Stimulated activated CD4-positive, alpha-beta T cell treated with anti-CD3 and anti-CD28 coated beads, Interleukin-1b, Interleukin-23, amount 100 ng/mL, for 24 hours (primary cell): ENCODE measurements around the gene DNAJC6.

ENCODE experiments used
- DNase-seq, 4 experiments: peaks; one replicate each; pipeline ENCODE4 v3.0.0-alpha.2; 2020; ENCODE audit warnings: low read depth in 4 of 4, low spot score in 1 of 4

The DNAJC6 gene

DNA sequence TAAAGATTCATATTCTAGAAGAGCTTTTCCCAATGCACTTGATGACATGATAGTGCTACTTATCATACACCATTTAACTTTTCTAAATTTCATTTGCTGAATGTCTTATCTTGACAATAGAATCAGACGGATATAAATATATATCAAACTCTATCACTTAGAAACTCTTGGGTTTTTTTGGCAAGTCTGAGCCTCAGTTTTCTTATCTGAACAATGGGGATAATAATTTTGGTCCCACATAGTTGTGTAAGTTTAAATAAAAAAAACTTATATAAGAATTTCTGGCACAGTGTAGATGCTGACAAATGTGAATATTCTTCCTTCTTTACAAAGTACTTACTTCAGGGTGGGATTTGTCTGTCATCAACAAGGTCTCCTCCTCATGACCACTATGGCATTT lies 89.7 kb downstream of the DNAJC6 start:
- DNase-seq, result no peak

DNA sequence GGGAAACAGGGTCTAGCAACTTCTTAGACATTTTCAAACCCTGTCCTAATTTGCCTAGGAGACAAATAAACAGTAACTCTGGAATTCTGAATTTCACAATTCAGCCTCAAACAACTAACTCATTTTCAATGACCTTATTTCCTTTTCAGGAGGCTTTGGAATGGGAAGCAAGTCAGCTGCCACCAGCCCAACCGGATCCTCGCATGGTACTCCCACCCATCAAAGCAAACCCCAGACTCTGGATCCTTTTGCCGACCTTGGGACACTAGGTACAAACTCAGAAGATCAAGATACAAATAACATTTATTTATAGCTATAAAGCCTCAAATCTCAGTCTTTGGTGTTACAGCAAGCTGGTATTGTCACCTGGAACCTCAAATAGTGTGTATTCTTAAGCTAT lies 92.3 kb downstream of the DNAJC6 start:
- no peak for DNase-seq

DNA sequence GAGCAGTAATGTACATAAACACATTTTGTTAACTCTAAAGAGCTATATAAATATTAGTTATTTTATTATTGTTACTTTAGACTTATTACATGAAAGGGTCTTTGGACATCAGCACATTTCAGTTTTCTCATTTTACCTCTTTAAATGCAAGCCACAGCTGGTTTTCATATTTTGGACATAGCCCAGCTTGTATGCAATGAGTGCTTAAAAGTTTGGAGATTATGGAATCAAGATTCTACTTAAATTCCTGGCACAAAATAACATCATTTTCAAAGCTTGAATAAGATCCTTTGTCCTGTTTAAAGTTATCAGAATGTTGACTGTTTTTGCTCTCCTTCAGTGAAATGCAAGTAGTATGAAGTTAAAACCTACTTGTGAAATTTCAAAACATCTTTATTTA lies 95.6 kb downstream of the DNAJC6 start:
- DNase-seq, result no peak

DNA sequence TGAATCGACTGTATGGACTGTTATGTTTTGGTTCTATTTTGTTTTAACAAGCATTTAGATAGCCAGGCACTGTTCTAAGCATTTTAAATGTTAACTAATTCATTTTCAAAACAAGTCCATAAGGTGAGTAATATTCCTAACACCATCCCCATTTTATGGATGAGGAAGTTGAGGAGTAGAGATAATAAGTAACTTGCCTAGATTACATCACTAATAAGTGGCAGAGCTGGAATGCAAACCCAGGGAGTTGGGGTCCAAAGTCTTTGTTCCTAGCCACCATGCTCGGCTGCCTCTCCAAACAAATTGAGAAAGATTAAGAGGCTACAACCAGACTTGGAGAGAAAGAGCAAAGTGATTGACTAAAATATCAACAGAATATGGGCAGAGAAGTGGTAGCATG lies 98.5 kb downstream of the DNAJC6 start:
- no peak for DNase-seq

DNA sequence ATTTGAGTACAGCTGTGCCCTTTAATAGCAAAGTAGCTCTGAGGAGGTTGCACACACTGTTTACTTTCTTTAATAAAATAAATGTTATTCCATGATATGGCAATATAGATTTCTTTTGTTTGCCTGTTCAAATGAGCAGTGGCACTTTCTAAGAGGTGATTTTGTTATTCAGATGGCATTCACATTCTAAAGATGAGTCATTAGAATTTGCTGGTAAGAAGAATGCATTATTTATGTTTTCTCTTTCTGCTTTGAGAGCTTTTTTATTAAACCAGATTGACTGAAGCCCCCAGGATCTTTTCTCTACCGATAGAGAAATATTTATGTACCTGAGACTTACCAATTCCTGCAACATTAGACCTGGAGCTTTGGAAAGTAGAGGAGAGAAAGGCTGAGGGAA lies 100.0 kb downstream of the DNAJC6 start:
- no peak for DNase-seq

DNA sequence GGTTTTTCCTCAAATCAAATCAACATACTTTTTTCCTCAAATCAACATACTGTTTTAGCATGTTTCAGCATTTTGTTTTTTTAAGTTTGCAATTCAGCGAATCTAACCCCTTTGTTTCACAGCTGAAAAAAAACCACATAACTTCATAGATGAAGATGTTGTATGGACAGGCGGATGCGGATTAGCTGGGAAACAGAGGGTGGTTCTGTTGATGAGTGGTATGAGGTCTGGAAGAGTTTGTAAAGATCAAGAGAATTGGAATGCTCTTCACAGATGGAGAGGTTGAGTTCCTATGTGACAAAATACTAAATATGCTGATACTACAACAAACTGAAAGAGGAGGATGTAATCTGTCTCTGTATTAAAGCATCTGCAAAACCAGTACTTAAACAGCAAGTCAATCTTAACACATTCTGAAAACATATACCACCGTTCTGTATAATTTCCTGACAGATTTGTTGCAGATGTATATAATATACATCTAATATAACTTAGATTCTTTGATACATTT lies 100.5 kb downstream of the DNAJC6 start:
- DNase-seq, result no peak

DNA sequence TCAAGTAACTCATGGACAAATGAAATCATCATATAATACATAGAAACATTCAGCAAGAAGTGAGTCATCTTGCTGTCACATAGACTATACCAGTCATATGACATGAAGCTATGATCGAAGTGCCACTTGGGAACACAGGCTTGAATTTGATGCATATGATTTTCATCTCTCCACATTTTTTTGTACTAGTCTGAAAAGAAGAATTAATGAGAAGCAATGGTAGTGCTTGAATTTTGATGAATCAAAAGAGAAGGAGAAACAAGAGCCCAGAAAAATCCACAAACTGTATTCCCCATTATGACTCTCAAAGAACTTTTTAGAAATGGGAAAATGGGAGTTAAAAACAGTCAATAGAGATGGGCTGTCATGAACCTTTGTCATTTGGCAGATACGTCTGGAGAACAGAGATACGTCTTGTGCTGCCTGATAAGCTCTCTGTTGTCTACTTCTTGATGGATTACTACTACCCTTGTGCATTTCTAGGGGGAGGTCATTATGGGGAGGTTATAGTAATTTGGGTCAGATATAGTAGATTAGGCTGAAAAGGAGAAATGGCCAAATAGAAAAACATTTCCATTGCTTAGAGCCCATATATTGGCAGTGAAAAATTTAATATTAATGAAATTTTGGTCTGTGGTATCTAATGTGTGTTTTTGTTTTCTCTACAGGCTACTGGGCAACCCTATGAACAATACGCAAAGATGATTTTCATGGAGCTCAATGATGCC lies 103.1 kb downstream of the DNAJC6 start:
- no peak for DNase-seq

DNA sequence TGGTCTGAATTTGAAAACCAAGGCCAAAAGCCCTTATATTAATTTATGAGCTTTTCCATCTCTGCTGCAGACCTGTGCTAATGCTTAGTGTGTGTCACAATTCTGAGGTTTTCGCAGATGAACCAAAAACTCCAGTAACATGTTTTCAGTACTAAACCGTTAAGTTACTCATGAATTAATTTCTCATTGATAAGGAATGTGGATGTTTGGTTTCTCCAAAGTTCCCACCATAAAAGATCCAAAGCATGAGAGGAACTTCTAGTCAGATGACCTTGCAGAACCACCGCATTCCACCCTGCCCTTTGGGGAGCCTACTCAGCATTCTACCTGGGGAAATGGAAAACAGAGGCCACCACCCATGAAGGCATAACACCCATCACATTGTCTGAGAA lies 103.6 kb downstream of the DNAJC6 start:
- no peak for DNase-seq

DNA sequence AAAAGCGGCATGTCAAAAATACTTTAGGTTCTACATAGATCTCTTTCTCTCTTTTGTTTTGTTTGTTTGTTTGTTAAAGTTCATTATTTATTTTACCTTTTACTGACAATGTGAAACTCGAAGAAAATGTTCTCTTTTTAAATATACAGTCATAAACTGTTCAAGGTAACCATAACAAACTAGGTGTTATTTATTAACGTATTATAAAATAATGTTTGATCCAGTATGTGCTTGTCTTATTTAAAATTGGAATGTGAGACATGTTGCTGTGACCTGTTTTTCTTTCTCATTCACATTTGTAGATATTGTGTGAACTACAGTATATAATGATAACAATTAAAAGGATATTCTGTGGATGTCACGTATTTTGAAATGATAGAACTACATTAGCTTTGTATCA lies 105.2 kb downstream of the DNAJC6 start:
- no peak for DNase-seq

DNA sequence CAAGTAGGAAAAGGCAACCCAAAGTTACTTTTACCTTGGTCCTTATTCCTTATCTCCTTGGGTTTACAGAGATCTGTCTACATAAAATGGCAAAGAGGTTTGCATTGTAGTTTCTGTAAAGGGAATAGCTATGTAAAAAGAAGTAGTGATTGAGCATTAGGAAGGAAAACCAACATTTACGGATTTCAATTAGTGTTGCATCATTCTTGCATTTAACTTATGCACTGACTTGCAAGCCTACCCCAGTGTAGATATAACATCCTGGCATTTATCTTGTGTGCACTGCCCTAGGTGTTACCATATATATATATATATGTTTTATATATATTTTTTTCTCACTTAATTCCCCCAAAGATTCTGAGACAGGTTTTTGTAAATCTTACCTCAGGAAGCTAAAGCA lies 107.4 kb downstream of the DNAJC6 start:
- DNase-seq, result no peak

DNA sequence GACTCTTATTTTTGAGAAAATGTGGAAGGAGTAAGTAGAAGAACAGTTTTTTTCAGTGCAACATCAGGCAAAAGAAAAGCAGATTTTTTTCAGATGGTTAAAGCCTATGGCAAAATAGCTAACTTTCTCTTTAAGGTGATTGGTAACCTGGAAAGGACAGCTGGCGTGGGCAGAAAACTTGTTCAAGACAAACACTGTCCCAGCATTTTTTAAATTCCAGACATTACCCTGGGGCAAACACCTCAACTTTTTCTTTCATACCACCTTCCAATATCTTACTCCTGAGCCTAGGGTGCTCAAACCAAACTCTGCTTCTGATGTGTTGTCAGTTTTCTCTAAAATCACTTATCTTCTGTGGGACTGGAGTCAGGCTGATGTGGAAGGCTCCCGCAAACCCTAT lies 108.4 kb downstream of the DNAJC6 start:
- no peak for DNase-seq

DNA sequence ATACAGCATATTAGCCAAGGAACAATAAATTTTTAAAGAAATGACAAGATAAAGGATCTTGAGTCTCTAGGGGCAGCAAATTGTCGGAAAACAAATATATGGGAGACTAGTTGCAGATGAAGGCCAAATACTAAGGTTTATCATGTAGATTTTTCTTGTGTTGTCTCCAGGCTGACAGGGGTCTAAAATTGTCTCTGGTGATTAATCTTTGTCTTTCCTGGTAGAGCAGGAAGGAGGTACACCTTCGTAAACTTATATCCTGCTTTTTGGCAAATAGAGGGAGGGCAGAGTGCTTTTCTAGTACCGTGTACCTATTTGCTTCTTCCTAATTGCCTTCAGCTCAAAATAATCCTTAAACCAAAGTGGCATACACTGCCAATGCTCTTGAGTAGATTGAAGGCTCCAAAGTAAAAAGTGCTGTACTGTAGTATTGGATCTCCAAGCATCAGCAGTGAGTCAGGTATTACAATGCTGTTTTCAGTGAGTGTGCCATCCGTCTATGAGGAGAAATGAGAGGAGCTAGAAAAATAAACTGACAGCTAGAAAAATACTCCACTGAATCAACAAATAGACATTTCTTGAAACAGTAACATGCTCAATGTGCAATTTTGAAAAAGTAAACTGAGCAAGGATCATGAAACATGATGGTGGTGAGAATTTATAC lies 109.3 kb downstream of the DNAJC6 start:
- DNase-seq, result no peak

DNA sequence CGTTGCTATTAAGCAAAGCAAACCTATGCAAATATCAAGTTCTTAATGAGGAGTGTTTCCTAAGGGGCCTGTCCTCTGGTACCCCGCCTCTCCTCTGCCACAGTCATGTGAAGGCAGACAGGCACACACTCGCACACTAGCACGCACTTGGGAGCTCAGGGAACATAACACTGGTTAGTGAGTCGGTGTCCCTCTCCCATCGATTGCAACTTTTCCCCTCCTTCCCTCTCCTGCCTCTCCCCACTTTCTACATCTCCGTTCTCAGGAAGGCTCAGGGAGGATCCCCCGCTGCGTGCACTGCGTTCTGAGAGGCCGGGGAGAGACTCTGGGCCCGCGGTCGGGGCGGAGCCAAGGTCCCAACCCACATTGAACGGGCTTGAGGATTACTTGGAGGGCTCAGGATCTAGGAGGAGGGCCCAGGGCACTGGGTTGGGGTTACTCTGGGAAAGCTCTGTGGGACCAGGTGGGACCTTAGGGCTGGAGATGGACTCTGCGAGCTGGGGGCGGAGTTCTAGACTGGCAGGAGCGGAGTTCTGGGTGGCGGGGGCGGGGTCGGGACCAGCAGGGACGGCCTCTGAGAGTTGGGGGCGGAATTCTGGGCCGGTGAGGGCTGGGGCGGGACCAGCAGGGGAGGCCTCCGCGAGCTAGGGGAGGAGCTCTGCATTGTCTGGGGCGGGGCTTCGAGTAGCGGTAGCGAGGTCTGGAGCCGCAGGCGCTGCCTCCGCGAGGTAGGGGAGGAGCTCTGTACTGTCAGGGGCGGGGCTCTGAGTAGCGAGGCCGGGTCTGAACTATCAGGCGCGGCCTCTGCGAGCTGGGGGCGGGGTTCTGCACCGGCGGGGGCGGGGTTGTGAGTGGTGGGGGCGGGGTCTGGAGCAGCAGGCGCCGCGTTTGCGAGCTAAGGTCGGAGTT lies 110.6 kb downstream of the DNAJC6 start:
- peak; percentile 96 to 98 (median 98) for DNase-seq

DNA sequence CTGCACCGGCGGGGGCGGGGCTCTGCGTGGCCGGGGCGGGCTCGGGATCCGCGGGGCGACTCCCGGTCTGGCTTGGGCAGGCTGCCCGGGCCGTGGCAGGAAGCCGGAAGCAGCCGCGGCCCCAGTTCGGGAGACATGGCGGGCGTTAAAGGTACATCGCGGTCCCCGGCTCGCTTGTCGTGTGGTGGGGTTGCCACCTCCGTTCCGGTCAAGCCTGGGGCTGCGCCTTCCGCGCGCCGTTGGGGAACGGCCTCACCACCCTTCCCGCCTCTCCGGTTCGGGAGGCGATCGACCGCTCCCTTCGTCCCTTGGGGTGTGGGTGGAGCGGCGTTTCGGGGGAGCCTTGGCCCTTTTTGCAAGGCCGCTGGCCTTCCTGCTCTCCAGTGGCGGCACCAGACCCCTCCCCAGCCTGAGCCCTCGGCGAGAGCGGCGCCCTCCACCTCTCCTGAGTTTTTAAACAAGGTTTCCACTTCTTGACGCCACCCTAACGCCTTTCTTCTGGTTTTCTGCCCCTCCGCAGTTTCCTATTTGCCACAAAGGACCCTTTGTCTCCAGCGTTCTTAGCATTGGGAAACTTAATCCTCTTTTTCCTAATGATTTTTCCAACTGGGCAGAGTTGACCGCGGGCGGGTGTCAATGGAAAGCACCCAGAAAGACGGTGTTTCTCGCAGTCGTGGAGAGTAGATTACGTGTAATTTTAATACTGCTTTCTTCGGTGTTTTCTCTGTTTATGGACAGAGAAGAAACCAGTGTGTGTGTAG lies 111.4 kb downstream of the DNAJC6 start, which contains the start of the genes LEPR and LEPROT:
TSS of gene LEPR (plus strand) at position 79 of the 761 bp plus-strand sequence. CDS start 144,898 bp downstream, outside the sequence.
TSS of gene LEPROT (plus strand) at position 79 of the 761 bp plus-strand sequence. CDS start at position 136, 57 bp downstream.
- DNase-seq, result no peak

DNA sequence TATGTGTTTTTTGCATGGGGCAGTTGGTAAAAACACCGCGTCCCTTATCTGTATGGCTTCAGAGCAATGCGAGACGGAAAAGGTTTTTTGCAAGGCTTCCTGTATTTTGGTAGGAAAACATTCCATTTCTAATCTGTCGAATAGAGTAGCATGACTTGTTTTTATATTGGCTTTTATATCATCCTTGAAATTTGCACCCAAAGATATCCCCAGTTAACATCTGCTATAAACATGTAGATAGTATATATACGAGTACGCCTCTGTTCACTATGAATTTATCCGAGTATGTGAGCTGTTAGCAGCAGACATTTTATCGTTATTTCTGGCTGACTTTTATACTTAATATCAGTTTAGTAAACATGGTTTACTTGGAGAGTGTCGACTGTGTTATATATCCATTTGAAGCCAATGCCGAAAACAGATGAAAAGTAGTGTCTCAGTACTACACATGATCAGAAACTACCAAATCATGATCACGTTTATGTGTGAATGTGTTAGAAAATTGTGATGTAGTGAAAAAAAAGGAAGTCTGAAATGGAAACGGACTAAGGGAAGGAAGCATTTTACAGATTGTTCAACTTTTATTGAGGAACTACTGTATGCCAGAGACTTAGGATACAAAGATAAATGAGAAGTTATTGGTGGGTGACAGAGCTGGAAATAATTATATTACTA lies 112.1 kb downstream of the DNAJC6 start:
- DNase-seq, result no peak

DNA sequence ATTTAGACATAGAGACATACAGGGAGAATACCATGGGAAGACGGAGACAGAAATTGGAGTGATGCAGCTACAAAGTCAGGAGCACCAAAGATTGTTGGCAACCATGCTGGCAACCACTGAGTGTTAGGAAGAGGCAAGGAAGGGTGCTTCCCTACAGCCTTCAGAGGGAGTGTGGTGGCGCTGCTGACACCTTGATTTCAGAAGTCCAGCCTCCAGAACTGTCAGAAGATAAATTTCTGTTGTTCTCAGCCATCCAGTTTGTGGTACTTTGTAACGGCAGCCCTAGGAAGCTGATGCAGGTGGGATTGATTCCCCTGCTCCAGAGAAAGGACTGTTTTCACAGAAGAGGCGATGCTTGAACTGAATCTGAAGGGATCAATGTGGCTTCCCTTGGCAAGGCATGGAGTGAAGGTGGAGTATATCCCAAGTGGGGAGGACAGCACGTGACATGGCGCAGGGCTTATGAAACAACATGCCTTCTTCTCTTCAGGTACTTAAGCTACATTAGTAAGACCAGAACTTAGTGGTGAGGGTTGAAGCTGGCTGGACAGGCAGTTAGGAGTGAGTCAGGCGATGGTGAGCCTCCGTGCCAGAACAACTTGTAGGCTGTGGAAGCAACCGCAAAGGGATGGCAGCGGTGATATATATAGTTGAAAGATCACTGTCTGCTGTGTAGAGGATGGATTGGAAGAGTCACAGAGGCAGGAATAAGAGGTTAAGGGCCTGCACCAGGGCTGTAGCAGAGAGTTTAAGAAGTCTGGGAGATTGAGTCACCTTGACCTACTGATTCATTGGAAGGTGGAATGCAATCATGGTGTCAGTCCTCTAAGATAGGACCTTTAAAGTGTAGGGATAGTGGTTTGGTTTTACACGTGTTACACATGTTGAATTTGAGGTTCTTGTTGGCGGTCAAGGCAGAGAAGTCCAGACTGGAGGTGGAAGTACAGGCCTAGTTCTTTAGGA lies 113.2 kb downstream of the DNAJC6 start:
- no peak for DNase-seq

DNA sequence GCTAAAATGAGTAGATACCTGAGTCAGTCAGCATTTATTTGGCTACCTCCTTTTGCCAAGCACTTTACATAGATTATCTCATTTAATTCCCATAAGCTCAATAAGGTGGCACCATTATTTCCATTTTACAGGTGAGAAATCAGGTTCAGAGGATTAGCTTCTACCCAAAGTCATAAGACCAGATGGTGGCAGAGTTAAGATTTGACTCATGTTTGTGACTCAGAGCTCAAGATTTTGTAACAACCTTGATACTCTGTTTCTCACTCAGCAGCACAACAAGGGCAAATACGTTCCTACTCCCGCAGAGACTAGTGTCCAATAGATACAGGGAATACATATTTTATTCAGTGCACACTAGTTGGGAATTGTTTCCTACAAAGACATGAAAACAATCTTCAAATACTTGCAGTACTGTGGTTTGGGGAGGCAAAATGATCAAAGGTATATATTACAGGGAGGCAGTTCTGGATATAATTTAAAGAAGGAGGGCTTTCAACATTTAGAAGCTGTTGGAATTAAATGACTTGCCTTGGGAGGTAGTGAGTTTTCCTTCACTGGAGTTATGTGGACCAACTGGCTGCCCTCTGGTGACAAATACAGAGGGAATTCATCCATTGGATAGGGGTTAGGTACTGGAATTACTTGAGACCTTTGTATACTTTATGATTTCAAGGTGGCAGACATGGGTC lies 114.7 kb downstream of the DNAJC6 start:
- no peak for DNase-seq

DNA sequence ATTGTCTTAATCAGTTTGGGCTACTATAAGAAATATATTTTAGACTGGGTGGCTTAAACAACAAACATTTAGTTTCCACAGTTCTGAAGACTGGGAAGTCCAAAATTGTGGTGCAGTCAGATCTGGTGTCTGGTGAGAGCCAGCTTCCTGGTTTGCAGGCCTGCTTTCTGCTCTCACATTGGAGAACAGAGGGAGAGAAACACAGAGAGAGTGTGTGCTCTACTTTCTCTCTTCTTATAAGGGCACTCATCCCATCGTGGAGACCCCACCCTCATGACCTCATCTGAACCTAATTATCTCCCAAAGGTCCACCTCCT lies 115.2 kb downstream of the DNAJC6 start:
- no peak for DNase-seq

DNA sequence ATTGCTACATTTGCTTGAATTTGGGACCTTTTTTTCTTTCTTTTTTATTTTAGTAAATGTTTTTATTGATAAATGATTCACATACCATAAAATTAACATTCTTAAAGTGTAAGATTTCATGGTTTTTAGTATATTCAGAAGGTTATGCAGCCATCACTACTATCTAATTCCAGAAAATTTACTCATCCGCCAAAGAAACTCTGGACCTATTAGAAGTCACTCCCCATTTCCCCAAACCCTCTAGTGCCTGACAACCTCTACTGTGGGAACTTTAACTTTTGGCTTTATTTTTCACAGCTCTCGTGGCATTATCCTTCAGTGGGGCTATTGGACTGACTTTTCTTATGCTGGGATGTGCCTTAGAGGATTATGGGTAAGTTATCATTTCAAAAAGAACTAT lies 115.7 kb downstream of the DNAJC6 start:
- no peak for DNase-seq
